Brain microvascular endothelial cell (primary cell): Measurements from ENCODE around the gene KDM4F.

Experiments used
- DNase-seq: peaks from one replicate; pipeline ENCODE4 v3.0.0-alpha.2; 2020
- H3K27ac ChIP-seq: fragments of 250-450 bp; sonication (Bioruptor Pico); 2 replicates; pipeline ENCODE4 v1.5.1; 2020; ENCODE audit warnings: mild to moderate bottlenecking, moderate library complexity
- H3K27me3 ChIP-seq: fragments of 250-450 bp; sonication (Bioruptor Pico); replicated peaks from 2 replicates; pipeline ENCODE4 v1.5.1; 2020; ENCODE audit warnings: mild to moderate bottlenecking
- H3K36me3 ChIP-seq: fragments of 250-450 bp; sonication (Bioruptor Pico); replicated peaks from 2 replicates; pipeline ENCODE4 v1.5.1; 2020; ENCODE audit warnings: mild to moderate bottlenecking
- H3K4me3 ChIP-seq: 2 replicates; pipeline ENCODE4 v1.5.1; 2011; ENCODE audit warnings: low read depth, mild to moderate bottlenecking, control low read depth, low read length, moderate library complexity
- CTCF ChIP-seq: IDR thresholded peaks from 2 replicates; pipeline ENCODE4 v1.5.1; 2011; ENCODE audit warnings: low read depth, mild to moderate bottlenecking, moderate library complexity, low read length, control low read depth, inconsistent platforms; ENCODE audit errors: missing control alignments
- in situ Hi-C: cut with HindIII; loops from 2 replicates; pipeline ENCODE4 v1.10.0; 2017; ENCODE audit warnings: low sequenced_read_pairs, low pct_ligation_motif_present

Gene KDM4F

GRCh38 chr11:95042906-95043305 is 6.3 kb upstream of the KDM4F start:
- Histone ChIP-seq H3K4me3 (no peak overlapping the region), H3K27me3 (no peaks in the 10 kb centered on the region), H3K36me3 (no peaks in the 10 kb centered on the region), H3K27ac (no peak overlapping the region)
- DNase-seq = no peak
- in situ Hi-C loops = no loop called here
- no peak for TF ChIP-seq CTCF

GRCh38 chr11:95044010-95044409 is 5.2 kb upstream of the KDM4F start:
- in situ Hi-C loops = no loop called here
- TF ChIP-seq CTCF = no peak
- no peak overlapping the region for H3K27ac ChIP-seq
- no peak overlapping the region for H3K4me3 ChIP-seq
- H3K36me3 ChIP-seq = no peaks in the 10 kb centered on the region
- no peak for DNase-seq
- H3K27me3 ChIP-seq = no peaks in the 10 kb centered on the region

GRCh38 chr11:95045812-95046211 is 3.4 kb upstream of the KDM4F start:
- H3K27ac ChIP-seq = no peak overlapping the region
- no peaks in the 10 kb centered on the region for H3K36me3 ChIP-seq
- DNase-seq = no peak
- no peak overlapping the region for H3K4me3 ChIP-seq
- no peak for TF ChIP-seq CTCF
- no peaks in the 10 kb centered on the region for H3K27me3 ChIP-seq
- in situ Hi-C loops = no loop called here

GRCh38 chr11:95050595-95051202 is 1.5 kb downstream of the KDM4F start:
- no peak for DNase-seq
- TF ChIP-seq CTCF = no peak
- in situ Hi-C loops = no loop called here
- Histone ChIP-seq H3K36me3 (no peaks in the 10 kb centered on the region), H3K27me3 (no peaks in the 10 kb centered on the region), H3K4me3 (no peak overlapping the region), H3K27ac (no peak overlapping the region)

- Histone ChIP-seq H3K27me3 (no peaks in the 10 kb centered on the region), H3K36me3 (no peaks in the 10 kb centered on the region), H3K27ac (no peak overlapping the region), H3K4me3 (no peak overlapping the region)
- TF ChIP-seq CTCF = no peak
- in situ Hi-C loops = no loop called here
- no peak for DNase-seq
These were observed 5.1 kb downstream of the KDM4F start for GRCh38 chr11:95054356-95054755.

GRCh38 chr11:95055283-95055897 is 6.2 kb downstream of the KDM4F start:
- H3K4me3 ChIP-seq = no peak overlapping the region
- DNase-seq = no peak
- H3K27me3 ChIP-seq = no peaks in the 10 kb centered on the region
- H3K36me3 ChIP-seq = no peaks in the 10 kb centered on the region
- H3K27ac ChIP-seq = no peak overlapping the region
- in situ Hi-C loops = no loop called here
- TF ChIP-seq CTCF = no peak
